K562 treated with DMSO at 1 percent for 4 hours (cell line): ENCODE data around the gene PLEKHG4. TPM values are rescaled to one million over a fixed set of nuclear protein-coding genes. Genes with fewer than 3 reads are reported as not detected.

Source experiments
- total RNA-seq: library from RNA; unstranded; fragments of 300-600 nt; gene quantifications from 2 replicates; pipeline ENCODE4 v1.2.3, GENCODE V29; 2022; ENCODE audit not compliant: insufficient read depth

Gene PLEKHG4
- 29.4 and 39.8 TPM in 2 replicates for total RNA-seq

GRCh38 chr16:67279296-67280089, at the start of gene PLEKHG4:
PLEKHG4 (plus strand) TSS chr16:67279532; CDS start chr16:67280045, 513 bp downstream.

GRCh38 chr16:67247192-67248072, 31.9 kb upstream of the PLEKHG4 start, which contains the start of gene FHOD1:
FHOD1 (minus strand) TSS chr16:67247481; CDS start chr16:67247410, 71 bp downstream.

GRCh38 chr16:67248401-67249177, 30.7 kb upstream of the PLEKHG4 start, which contains the start of gene SLC9A5:
SLC9A5 (plus strand) TSS chr16:67248979; CDS start chr16:67249015, 36 bp downstream.

GRCh38 chr16:67326472-67327309, 47.4 kb downstream of the PLEKHG4 start, which contains the start of the genes KCTD19 and LRRC36:
KCTD19 (minus strand) TSS chr16:67326741; CDS start chr16:67326707, 34 bp downstream.
LRRC36 (plus strand) TSS chr16:67326815; CDS start chr16:67326863, 48 bp downstream.

Other genes starting within 250 kb of the PLEKHG4 start
- gene PHAF1, start 169.6 kb upstream of the PLEKHG4 start, total RNA-seq, result 9.2 and 13.9 TPM in 2 replicates
- 3.7 and 5.6 TPM in 2 replicates for gene B3GNT9, start 128.5 kb upstream of the PLEKHG4 start, total RNA-seq
- 28.0 and 33.7 TPM in 2 replicates for gene TRADD, start 119.6 kb upstream of the PLEKHG4 start, total RNA-seq
- gene FBXL8, start 119.6 kb upstream of the PLEKHG4 start, total RNA-seq, result 9.0 and 16.6 TPM in 2 replicates
- 14.8 and 26.3 TPM in 2 replicates for gene HSF4, start 114.8 kb upstream of the PLEKHG4 start, total RNA-seq
- gene NOL3, start 109.0 kb upstream of the PLEKHG4 start, total RNA-seq, result 15.7 and 20.6 TPM in 2 replicates
- gene MATCAP1, start 95.6 kb upstream of the PLEKHG4 start, total RNA-seq, result 16.8 and 24.9 TPM in 2 replicates
- gene EXOC3L1, start 89.4 kb upstream of the PLEKHG4 start, total RNA-seq, result not detected in 2 replicates
- gene E2F4, start 87.4 kb upstream of the PLEKHG4 start, total RNA-seq, result 82.7 and 87.6 TPM in 2 replicates
- 1.6 and 4.3 TPM in 2 replicates for gene ELMO3, start 80.4 kb upstream of the PLEKHG4 start, total RNA-seq
- 57.9 and 64.8 TPM in 2 replicates for gene TMEM208, start 52.4 kb upstream of the PLEKHG4 start, total RNA-seq
- gene FHOD1, start 32.1 kb upstream of the PLEKHG4 start, total RNA-seq, result 45.2 and 50.9 TPM in 2 replicates
- gene SLC9A5, start 30.6 kb upstream of the PLEKHG4 start, total RNA-seq, result 1.8 and 2.0 TPM in 2 replicates
- 0.15 TPM in 1 of 2 replicates, not detected in the other for gene KCTD19, start 47.2 kb downstream of the PLEKHG4 start, total RNA-seq
- gene LRRC36, start 47.3 kb downstream of the PLEKHG4 start, total RNA-seq, result 0.30 TPM in 1 of 2 replicates, not detected in the other
- not detected in 2 replicates for gene TPPP3, start 114.0 kb downstream of the PLEKHG4 start, total RNA-seq
- not detected in 2 replicates for gene ZDHHC1, start 136.9 kb downstream of the PLEKHG4 start, total RNA-seq
- gene HSD11B2, start 151.6 kb downstream of the PLEKHG4 start, total RNA-seq, result not detected in 2 replicates
- gene ATP6V0D1, start 201.6 kb downstream of the PLEKHG4 start, total RNA-seq, result 148 and 171 TPM in 2 replicates
- gene AGRP, start 204.0 kb downstream of the PLEKHG4 start, total RNA-seq, result not detected in 2 replicates
- gene RIPOR1, start 249.3 kb downstream of the PLEKHG4 start, total RNA-seq, result 13.2 and 15.5 TPM in 2 replicates